Pons (tissue), 1 donor: Measurements from ENCODE around the gene PERCC1.

Experiments used
- DNase-seq: peaks from one replicate; pipeline ENCODE4 v3.0.0-alpha.2; 2016; ENCODE audit warnings: low spot score

The PERCC1 gene

DNA sequence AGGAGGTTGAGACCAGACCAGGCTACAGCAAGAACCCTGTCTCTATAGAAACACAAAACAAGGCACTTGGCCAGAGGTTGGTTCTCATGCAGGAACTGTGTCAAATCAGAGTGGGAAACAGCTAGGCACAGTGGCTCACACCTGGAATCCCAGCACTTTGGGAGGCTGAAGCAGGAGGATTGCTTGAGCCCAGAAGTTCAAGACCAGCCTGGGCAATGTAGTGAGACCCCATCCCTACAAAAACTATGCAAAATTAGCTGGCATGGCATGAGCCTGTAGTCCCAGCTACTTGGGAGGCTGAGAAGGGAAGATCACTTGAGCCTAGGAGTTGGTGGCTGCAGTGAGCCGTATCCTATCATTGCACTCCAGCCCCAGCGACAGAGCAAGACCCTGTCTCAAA lies 18.0 kb upstream of the PERCC1 start:
- DNase-seq = no peak

DNA sequence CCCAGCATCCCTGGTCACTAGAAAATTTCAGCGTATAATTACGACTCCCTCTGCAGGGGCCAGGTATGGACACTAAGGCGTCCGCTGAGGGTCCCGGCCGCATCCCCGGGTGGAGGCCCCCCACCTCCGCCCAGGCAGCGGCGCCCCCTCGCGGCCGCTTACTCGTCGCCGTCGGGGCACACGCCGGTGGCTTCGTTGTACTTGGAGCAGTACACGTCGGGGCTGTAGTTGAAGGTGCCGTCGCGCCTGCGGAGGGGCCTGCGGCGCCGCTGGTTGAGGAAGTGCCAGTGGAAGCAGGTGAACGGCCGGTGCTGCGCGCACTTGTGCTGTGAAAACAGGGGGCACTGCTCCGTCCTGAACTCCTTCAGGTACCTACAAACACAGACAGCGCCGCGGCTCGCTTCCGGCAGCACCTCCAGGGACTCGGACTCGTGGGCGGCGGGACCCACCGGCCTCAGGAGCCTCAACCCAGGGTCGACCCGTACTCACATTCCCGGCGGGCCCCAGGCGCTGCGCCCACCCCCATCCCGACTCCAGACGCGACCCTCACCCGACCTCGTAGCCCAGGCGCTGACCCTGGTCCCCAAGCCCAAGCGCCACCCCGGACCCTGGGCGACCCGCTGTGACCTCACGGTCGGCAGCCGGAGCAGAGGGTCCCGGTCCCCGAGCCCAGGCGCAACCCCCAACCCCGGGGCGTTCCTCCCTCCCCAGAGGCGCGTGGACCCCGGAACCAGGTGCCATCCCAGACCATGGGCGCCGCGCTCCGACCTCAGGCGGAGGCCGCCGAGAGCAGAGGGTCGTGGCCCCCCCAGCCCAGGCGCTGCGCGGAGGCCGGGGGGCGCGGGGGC lies 17.0 kb upstream of the PERCC1 start:
- DNase-seq = no peak

DNA sequence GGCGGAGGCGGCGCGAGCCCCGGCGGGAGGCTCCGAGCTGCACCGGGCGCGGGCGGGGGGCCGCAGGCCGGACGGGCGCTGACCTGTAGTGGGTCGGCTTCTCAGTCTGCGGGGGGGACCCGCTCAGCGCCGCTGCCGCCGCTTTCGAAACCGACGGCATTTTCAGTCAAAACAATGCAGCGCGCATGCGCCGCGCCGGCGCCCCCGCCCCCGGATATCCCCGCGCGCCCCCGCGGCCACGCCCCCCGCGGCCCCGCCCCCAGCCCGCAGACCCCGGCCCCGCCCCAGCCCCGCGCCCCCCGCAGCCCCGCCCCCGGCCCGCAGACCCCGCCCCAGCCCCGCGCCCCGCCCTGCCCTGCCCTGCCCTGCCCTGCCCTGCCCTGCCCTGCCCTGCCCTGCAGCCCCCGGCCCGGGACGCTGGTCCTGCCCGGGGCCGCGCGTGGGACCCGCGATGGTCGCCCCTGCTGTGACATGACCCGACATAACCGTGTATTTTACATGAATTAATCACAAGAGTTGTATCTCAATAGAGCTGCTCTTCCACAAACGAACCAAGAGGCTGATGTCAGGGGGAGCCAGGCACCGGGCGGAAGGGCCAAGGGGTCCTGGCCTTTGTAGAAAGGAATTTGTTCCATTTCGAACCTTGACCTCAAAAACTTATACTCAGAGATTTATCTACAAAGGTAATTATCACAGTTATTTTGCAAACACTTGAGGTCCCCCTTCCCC lies 16.2 kb upstream of the PERCC1 start, which contains the start of gene UNKL:
TSS of gene UNKL (minus strand) at position 173 of the 729 bp plus-strand sequence. CDS start at position 160, 13 bp downstream.
- peak; percentile 19 for DNase-seq

DNA sequence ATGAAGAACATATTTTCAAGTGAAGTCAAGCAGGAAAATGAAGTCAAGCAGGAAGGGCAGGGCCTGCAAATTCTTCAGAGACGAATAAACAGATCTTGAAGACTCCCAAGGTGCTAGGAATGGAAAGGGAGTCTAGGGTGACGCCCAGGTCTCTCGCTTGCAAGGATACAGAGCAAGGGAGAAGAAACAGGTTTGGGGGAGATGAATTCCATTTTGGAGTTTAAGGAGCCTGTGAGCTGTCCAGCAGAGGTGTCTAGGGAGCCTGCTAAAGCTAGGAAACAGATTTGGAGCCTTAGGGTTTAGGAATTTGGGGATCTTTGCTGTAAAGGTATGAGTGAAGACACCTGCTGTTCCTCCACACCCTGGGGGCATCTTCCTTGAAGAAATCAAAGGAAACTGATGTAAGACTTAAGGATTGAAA lies 14.3 kb upstream of the PERCC1 start:
- DNase-seq = no peak

DNA sequence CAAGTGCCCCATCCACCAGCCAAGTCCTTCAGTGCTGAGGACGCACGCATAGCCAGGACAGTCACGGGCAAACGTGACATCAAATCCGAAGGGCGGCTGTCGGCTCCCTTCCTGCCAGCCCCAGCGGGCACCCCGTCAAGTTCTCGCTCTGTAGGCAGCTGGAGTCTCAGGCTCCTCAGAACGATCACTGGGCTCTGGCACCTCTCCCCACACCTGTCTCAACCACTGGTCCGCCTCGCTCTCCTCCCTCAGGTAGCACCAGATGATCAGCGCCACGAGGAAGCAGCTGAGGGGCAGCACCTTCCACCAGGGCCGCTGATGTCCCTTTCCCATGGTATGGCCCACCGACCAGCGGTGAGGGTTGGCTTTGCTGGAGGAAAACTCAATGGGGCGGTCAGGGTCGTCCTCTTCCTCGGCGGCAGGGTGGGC lies 10.8 kb upstream of the PERCC1 start:
- DNase-seq = peak; percentile 15

DNA sequence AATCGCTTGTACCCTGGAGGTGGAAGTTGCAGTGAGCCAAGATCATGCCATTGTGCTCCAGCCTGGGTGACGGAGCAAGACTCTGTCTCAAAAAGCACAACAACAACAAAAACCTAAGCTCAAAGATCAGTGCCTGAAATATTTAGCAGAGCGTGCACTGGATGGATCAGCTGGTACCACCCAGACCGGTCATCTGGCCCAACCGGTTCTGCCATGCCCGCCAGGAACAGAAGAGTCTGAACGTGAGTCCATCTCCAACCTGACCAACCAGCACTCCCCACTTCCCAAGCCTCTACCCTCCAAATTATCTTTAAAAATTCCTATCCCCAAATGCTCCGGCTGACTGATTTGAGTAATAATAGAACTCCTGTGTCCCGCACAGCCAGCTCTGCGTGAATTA lies 8.8 kb upstream of the PERCC1 start:
- DNase-seq = no peak

DNA sequence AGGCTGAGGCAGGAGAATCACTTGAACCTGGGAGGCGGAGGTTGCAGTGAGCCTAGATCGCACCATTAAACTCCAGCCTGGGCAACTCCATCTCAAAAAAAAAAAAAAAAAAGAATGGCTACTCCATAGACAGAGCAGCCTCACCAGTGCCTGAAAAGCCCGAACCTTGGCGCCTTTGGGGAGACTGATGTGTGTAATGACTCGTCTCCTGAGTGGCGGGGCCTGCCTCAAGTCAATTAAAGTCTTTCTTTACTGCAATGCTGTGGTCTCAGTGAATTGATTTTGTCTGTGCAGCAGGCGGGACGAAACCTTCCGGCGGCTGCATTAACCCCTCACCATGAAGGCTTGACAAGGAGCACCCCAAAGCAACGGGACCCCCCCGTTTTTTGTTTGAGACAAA lies 6.8 kb upstream of the PERCC1 start:
- DNase-seq = no peak

DNA sequence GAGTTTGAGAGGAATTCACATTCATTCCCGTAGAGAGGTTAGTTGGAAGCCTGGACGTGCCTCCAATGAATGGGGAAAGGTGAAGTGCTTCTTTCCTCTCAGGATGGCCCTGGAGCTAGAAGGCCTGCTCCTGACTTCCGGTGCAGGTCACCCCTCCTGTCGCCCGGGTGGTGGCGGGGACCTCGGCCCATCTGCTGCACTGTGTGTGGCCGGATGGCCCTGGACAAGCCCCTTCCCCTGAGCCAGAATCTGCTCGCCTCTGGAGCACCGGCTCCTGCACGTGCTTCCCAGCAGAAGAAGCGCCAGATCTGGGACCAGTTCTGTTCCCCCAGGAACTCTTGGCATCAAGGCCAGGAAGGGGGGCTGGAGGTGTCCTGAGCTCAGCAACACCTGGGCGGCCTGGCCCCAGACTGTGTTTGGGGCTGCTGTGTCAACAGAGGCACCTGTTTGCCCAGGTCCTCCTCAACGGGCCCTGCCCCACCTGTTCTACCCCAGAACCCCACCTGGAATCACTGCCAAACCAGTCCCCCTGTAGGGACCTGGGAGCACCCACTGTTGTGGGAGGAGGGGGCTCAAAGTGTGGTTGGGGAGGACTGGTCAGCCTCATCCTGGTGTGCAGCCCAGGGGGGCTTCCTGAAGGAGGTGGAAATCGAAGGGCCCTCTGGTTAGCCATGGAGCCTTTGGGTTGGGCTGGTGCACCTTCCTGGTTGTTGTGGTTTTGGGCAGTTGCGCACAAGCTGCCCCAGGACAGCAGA lies 5.1 kb upstream of the PERCC1 start:
- DNase-seq = no peak

DNA sequence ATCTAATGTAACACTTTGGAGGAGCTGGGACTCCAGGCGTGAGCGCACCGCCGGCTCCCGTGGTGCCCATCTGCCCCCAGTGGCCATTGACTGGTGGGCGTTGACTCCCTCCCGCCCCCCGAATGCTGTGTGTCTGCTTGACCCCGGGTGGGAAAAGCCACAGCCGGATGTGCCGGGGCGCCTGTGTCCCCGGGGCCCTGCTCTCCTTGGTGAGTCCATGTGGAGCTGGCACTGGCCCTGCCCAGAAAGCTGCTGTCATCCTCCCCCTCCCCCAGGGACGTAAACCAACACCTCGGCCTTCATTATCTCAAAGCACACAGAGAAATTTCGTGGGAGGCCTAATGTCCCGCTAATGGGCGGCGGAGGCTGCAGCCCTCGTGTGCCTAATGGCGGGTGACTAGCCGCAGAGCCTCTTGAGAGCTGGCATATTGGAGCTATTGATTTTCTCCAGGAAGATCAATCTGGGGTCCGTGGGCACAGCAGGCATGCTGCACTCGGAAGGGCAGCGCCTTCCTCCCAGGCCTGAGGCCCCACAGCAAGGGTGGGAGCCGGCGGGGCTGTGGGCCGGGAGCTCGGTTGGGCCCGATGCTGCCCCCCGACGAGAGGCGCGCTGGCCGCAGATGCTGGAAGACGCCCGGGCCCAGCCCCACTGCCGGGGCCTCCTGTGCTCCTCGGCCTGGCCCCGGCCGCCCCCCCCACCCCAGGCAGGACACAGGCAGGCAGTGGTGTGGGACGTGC lies 4.0 kb upstream of the PERCC1 start:
- no peak for DNase-seq

DNA sequence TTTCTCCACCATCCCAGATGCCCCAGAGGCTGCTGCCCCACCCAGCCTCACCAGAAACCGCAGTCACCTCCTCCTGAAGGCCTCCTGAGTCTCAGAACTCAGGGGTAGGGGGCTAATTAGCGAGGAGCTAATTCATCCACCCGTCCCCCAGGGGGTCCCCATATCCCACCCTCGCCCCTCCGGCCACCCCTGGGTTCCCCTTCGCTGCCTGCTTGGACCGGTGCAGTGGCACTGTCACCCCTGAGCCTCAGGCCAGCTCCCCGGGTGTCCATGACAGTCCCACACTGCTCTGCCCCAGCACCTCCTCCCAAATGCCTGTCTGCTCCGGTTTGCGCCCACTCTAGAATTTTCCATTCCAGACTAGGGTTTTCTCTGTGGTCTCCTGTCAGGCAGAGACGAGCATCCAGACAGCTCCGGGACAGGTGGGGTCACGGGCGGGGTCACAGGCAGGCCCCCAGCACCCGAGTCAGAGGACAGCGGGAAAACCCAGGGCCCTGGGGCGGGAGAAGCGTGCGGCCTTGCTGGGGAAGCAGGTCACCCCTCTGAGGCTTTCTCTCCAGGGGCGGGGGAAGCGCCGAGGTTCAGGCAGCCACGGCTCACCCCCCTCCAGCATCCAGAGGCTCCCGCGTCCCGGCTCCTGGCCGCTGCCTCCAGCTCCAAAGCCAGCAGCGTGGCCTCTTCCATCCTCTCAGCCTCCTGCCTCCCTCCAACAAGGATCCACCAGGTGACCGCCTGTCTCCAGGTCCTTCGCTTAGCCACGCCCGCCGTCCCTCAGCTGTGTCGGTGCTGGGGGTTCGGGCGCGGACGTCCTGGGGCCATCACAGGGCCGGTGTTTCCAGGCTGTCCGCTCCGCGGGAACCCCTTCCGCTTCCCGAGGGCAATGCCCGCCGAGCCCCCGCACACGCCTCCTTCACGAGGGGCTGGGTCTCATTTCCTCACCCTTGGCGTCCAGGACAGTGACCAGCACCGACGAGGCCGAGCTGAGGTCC lies 3.1 kb upstream of the PERCC1 start:
- DNase-seq = no peak

DNA sequence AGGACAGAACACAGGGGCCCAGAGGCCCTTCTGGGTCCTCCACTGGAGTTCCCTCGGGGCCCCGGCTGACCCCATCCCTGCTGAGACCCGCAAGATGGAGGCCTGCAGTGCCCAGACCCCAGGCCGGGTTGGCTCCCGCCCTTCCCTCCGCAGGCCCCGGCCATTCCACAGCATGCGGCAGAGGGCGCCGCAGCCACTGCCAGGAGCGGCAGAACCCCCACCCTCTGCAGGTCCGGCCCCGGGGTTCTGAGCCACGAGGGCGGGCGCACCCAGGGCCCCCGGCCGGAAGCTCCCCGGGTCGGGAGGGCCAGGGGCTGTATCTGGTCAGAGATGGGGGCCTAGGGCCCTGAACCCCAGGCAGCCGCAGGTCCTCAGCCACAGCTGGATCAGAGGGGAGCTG lies 2.4 kb upstream of the PERCC1 start:
- DNase-seq = no peak

DNA sequence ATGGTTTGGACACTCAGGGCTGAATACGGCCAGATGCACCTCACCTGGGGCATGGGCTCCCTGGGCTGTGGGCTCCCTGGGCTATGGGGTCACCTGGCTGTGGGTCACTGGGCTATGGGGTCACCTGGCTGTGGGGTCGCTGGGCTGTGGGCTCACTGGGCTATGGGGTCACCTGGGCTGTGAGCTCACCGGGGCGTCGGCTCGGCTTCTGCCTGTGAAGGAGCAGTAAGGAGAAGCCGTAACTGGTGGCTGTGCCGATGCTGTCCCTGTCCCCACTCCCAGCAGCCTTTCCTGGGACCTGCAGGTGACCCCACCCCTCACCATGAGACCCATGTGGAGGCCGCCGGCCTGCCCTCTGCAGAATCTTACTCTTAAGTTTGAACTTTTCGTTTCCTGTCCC lies 1.9 kb upstream of the PERCC1 start:
- no peak for DNase-seq

DNA sequence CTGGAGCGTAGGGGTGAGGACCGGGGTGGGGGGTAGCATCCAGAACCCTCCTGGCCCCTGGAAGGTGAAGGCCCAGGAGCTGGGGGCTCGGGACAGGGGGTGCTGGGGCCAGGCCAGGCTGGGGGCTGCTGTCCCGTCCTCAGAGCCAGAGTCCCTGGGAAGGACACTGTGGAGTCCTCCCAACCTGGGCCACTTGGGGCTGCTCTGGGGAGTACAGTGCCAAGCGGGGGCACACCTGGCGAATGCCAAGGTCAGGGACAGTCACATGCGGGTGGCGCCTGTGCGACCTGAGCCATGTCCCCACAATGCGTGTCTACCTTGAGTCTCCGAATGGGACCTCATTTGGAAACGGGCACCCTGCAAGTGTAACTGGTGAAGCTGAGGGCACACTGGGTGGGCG lies 1.2 kb upstream of the PERCC1 start:
- no peak for DNase-seq

DNA sequence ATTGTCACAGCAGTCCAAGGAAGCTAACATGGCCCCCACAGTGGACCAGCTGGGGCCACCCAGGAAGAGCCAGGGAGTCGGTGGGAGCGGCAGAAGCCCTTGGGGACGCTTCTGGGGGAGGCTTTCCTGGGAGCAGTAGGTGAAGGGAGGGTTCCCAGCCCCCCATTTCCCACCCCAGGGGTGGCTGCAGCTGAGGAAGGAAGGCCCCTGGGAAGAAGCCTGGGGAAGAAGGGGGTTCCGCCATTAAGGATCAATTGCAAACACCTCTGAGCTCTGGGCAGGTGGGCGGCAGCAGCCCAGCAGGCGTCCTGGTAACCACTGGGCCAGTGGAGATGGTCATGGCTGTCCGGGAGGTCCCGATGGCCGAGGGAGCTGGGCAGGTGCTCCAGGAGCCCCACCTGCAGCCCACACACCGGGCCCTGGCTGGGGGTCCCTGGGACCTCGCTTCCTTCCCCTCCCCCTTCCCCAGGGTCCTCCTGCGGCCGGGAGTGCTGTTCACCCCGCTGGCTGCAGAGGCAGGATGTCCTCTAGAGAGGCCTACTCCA lies 592 bp upstream of the PERCC1 start:
- DNase-seq = no peak

DNA sequence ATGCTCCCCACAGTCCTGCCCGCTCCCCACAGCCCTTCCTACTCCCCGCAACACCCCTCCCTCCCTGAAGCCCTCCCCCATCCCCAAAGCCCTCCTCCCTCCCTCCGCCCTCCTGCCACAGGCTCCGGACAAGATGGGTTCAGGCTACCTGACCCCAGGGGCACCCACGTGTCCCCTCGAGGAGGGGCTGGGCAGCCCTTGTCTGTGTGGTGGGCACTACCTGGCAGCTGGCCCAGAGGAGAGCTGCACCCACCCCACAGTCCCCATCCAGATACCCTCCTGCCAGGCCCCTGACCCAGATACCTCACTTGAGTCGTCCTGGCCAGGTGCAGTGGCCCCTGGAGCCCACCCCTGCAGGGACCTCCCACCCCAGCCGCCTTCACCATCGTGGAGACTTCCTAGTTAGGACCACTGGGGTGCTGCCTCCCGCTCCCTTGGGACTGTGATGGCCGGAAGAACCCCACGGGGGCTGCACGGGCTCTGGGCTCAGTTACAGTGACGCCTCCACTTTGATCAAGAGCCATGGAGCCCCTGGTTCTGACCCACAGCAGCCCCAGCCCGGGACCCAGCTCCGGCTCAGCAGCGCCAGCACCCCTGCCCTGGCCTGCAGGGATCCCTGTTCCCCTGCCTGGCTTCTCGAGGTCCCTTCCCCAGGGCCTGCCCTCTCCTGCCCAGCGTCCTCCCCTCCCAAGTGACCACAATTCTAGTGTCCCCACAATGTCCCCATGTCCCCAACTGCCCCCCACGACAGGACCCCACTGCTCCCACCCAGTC lies 806 bp downstream of the PERCC1 start:
- DNase-seq = no peak

DNA sequence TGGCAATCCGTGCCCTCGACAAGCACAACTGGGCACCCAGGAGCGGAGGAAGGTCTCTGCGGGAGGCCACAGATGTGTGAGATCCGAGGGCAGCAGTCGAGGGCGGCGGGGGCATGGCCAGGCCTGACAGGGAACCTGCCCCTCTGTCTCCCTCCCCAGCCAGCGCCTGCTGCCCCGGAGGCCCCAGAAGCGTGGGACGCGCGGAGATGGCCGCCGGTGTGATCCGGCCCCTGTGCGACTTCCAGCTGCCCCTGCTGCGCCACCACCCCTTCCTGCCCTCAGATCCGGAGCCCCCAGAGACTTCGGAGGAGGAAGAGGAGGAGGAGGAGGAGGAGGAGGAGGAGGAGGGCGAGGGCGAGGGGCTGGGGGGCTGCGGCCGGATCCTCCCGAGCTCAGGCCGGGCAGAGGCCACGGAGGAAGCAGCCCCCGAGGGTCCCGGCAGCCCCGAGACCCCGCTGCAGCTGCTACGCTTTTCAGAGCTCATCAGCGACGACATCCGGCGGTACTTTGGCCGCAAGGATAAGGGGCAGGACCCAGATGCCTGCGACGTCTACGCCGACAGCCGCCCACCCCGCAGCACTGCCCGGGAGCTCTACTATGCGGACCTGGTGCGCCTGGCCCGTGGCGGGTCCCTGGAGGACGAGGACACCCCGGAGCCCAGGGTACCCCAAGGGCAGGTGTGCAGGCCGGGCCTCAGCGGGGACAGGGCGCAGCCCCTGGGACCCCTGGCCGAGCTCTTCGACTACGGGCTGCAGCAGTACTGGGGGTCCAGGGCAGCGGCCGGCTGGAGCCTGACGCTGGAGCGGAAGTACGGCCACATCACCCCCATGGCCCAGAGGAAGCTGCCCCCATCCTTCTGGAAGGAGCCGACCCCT lies 1.7 kb downstream of the PERCC1 start:
- DNase-seq = no peak

DNA sequence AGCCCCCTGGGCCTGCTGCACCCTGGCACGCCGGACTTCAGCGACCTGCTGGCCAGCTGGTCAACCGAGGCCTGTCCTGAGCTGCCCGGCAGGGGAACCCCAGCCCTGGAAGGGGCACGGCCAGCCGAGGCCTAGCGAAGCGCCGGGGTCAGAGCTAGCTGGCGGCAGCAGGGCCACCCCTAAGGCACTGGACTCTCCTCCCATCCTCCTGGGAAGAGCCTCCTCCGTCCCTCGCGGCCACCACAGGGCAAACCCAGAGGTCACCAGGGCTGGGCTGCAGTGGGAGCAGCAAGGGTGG lies 2.3 kb downstream of the PERCC1 start:
- DNase-seq = no peak

DNA sequence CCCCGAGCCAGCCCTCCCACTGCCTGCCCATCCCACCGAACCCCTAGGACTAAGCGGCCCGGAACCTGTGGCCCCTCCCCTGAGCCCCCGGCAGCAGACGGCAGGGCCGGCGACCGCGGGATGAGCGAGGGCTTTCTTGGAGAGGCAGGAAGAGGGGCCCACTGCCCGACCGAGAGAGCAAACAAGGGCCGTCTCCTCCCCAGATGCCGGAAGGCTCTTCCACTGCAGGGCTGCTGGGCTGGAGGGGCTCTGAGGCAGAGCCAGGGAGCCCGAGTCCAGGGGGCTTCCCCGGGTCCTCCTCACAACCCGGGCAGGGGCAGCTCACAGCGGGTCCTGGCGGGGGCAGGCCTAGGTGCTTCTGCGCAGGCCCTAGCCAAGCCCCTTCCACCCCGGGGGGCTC lies 2.9 kb downstream of the PERCC1 start:
- no peak for DNase-seq
